ENCODE measurements around the gene EBI3.
A peak's percentile ranks its signal among the peaks of the same experiment; 100 is the strongest.
"Not testable (repeated sequence)": the region's sequence is repeated elsewhere in the genome, so short reads cannot be mapped to it uniquely, and the experiment has no call there.

The EBI3 gene

DNA sequence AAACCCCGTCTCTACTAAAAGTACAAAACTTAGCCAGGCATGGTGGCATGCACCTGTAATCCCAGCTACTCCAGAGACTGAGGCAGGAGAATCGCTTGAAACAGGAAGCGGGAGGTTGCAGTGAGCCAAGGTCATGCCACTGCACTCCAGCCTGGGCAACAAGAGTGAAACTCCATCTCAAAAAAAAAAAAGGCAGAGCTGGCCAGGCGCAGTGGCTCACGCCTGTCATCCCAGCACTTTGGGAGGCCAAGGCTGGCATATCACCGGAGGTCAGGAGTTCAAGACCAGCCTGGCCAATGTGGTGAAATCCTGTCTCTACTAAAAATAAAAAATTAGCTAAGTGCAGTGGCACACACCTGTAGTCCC lies 45.0 kb downstream of the EBI3 start:
- not testable (repeated sequence) for DNase-seq

DNA sequence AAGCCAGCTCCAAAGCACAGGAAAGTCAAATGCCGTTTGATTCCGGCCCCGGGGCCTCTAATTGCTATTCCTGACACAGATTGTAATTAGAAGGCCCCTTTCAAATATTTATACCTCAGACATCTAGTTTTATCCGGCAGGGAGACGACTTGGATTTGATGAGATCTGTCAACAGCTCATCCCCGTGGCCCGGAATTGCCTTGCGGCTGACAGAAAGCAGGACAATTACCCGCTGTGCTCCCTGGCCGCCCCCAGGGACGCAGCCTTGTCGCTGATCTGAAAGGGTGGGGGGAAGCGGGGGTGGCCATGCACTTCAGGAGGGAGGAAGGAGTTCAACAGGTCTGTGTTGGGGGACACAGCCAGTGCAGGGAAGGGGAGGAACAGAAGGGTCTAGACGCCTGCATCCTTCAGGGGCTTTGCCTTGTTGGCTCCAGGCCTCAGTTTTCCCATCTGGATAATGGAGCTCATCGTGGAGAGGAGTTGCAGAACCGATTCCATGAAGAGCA lies 47.9 kb downstream of the EBI3 start:
- DNase-seq, result no peak

DNA sequence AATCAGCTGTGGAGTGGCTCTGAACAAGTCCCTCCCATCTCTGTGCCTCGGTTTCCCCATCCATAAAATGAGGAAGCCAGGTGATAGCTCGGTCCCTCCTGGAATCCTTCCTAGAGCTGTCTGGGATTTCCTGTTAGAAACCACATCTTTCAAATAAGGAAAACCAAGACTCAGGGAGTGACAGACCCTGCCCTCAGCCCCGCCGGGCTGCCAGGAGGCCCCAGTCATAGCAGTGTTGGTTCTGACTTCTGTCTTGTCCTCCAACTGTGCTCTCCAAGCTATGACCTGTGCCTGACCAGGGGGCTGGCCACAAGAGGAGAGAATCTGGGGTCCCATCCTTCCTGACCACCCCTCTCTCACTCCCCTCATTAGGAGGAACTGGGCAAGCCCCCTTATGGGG lies 48.7 kb downstream of the EBI3 start:
- DNase-seq, result no peak

DNA sequence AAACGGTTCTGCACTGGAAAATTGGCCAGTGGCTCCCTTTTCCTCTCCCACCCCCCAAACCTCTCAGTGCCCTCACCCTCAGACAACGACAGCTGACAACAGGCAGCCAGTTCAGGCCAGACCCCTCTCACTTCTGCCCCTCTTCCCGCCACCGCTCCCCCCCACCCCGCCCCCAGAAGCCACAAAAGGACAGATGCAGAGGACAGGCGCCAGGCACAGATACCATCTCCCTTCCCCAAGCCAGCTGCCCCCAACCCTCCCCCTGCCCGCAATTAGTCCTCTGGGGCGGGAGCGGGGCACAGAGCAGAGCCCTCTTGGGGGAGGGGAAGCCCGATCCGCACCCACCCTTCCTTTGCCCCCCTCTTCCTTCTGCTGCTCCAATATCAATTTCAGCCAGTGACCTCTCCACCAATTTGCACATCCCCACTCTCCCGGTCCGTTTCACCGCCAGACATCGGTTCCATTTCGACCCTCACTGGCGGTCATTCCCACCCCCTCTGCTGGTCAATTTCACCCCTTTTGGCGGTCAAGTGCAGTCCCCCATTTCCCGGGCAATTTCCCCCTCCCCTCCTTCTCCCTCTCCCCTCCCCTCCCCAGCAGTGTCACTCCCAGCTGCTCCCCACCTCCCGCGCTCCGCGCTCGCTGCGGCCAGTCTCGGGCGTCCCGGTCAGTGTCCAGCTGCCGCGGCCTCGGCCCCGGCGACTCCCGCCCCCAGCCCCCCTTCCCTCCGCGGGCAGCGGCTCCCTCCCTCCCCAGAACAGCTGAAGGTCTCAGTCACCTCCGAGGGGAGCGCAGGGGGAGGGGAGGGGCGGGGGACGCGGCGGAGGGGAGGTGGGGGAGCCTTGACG lies 49.3 kb downstream of the EBI3 start, which contains the start of gene SHD:
Gene SHD, plus strand, starts transcription at position 848 of the 848 bp plus-strand sequence. CDS start 798 bp downstream, outside the sequence.
- DNase-seq, result peak in 3 of 51 donors; percentile 7 to 22 (median 21)

DNA sequence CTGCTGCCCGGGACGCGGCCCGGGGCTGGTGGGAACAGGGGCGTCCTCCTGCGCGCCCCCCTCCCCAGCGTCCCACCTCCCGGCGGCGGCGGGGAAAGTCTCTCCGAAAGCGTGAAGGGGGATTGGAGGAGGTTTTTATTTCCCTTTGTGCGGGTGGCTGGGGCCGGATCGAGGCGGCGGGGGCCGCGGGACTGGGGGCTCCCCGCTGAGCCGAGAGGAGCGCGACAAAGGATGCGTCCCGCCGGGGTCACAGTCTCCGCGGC lies 49.9 kb downstream of the EBI3 start:
- DNase-seq, result no peak

DNA sequence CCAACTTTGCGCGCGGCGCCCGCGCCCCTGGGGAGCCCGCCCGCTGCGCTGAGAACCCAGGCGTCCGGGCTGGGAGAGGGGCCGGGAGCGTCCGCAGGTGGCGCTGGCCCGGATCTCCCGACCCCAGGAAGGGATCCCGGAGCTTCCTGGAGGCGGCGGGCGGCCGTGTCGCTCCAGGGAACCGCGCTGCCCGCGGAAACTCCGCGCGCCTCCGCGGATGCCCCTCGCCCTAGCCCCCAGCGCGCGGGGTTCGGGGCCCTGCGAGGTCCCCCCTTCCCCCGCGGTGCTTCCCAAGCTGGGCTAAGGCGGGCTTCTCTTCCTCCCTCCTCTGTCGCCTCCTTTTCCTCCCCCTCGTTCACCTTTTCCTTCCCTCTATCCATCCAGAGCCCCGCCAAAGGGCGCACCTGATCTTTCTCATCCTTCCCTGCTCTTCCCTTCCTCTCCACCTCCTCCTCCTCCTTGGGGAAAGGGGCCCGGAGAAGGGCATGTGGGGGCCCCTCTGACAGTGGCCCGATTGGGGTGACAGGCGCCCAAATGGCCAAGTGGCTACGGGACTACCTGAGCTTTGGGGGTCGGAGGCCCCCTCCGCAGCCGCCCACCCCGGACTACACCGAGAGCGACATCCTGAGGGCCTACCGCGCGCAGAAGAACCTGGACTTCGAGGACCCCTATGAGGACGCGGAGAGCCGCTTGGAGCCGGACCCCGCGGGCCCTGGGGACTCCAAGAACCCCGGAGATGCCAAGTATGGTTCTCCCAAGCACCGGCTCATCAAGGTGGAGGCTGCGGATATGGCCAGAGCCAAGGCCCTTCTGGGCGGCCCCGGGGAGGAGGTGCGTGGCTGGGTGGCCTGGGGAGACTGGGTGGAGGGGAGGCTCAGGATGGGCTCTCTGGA lies 50.5 kb downstream of the EBI3 start:
- no peak for DNase-seq

DNA sequence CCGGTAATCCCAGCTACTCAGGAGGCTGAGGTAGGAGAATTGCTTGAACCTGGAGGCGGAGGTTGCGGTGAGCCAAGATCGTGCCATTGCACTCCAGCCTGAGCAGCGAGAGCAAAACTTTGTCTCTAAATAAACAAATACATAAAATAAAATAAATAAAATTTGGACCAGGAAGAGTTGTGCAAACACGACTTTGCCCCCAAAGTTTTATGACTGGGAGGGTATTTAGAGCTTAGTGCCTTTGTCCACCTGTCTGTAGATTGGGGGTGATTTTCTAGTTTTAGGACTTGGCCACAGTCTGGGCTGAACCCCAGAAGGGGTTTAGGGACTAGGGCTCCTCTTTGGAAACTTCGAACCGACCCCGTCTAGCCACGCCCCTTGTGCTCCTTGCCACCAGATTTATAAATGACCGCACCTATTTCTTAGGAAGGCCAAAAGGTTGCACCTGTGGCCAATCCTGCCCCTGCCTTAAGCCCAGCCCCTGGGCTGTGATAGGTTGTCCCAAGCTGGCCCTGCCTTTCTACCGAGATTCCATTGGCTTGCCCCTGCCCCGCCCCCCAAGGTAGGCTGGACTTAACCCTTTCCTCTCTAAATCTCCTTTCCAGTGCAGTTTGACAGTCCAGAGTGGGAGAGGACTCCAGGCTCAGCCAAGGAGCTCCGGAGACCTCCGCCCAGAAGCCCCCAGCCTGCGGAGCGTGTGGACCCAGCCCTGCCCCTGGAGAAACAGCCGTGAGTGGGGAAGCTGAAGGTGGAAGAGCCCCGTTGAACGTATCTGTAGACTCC lies 55.0 kb downstream of the EBI3 start:
- DNase-seq, result no peak

DNA sequence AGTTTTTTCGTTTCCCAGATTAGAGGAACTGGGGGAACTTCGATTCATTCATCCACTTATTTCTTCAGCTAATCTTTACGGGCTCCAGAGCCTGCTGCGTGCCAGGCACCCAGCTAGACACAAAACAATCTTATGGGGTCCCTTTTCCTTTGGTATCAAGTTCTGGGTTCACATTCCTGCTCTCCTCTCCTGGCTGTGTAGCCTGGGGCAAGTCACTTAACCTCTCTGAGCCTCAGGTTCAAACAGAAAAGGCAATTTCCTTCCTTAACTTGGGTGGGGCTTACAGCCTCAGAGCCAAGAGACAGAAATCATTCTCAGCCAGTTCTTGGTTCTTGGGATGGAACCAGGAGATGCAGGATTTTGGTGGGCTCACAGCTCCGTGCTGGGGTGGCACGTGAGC lies 55.7 kb downstream of the EBI3 start:
- DNase-seq, result no peak

DNA sequence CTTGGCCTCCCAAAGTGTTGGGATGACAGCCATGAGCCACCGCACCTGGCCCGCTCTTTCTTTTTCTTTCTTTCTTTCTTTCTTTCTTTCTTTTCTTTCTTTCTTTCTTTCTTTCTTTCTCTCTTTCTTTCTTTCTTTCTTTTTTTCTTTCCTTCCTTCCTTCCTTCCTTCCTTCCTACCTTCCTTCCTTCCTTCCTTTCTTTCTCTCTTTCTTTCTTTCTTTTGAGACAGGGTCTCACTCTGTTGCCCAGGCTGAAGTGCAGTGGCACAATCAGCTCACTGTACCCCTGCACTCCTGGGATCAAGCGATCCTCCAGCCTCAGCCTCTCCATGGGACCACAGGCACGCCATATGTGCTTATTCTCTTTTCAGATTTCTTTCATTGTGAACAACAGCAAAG lies 56.8 kb downstream of the EBI3 start:
- not testable (repeated sequence) for DNase-seq

Data from hypothalamus (tissue), 51 donors.